Astrocyte (in vitro differentiated cells and primary cell): ENCODE measurements around the gene CHURC1. TPM values are rescaled to one million over a fixed set of nuclear protein-coding genes. Genes with fewer than 3 reads are reported as not detected.

Experiments used
- DNase-seq: peaks from one replicate; pipeline ENCODE4 v3.0.0-alpha.2; 2010; ENCODE audit warnings: low read depth
- FAIRE-seq: peaks from 2 replicates; lab custom pipeline; 2011; peaks lifted over from hg19 to GRCh38; lab: Jason Lieb, UNC
- H2AFZ ChIP-seq: 2 replicates; pipeline ENCODE4 v1.6.0; 2012; ENCODE audit warnings: low read depth, low read length, inconsistent platforms
- H3K27ac ChIP-seq: 2 replicates; pipeline ENCODE4 v1.5.1; 2011; ENCODE audit warnings: low read depth, low read length, inconsistent platforms
- H3K27me3 ChIP-seq: 2 replicates; pipeline ENCODE4 v1.6.0; 2011; ENCODE audit warnings: low read length, inconsistent platforms; ENCODE audit not compliant: insufficient read depth
- H3K36me3 ChIP-seq: 2 replicates; pipeline ENCODE4 v1.5.1; 2011; ENCODE audit warnings: low read length, inconsistent platforms; ENCODE audit not compliant: insufficient read depth
- H3K4me1 ChIP-seq: 2 replicates; pipeline ENCODE4 v1.5.1; 2011; ENCODE audit warnings: low read length, inconsistent platforms; ENCODE audit not compliant: insufficient read depth
- H3K4me2 ChIP-seq: 2 replicates; pipeline ENCODE4 v1.6.0; 2012; ENCODE audit warnings: low read length, inconsistent platforms
- H3K4me3 ChIP-seq: 2 replicates; pipeline ENCODE4 v1.5.1; 2011; ENCODE audit warnings: low read depth, mild to moderate bottlenecking, low read length, inconsistent platforms; ENCODE audit not compliant: insufficient read depth
- H3K79me2 ChIP-seq: 2 replicates; pipeline ENCODE4 v1.6.0; 2012; ENCODE audit warnings: mild to moderate bottlenecking, low read length, inconsistent platforms; ENCODE audit not compliant: insufficient read depth
- H3K9ac ChIP-seq: 2 replicates; pipeline ENCODE4 v1.6.0; 2012; ENCODE audit warnings: mild to moderate bottlenecking, low read length, inconsistent platforms
- H3K9me3 ChIP-seq: 2 replicates; pipeline ENCODE4 v1.5.1; 2012; ENCODE audit warnings: low read depth, mild to moderate bottlenecking, low read length, inconsistent platforms; ENCODE audit not compliant: insufficient read depth
- H4K20me1 ChIP-seq: 2 replicates; pipeline ENCODE4 v1.6.0; 2012; ENCODE audit warnings: low read length, inconsistent platforms; ENCODE audit not compliant: insufficient read depth
- H3K27ac Mint-ChIP-seq: one replicate; pipeline ENCODE4 v1.8.0; 2021; ENCODE audit warnings: mild to moderate bottlenecking, mixed read lengths; ENCODE audit not compliant: unreplicated experiment
- H3K27me3 Mint-ChIP-seq: one replicate; pipeline ENCODE4 v1.8.0; 2021; ENCODE audit warnings: low read depth, mixed read lengths; ENCODE audit not compliant: unreplicated experiment
- H3K36me3 Mint-ChIP-seq: one replicate; pipeline ENCODE4 v1.8.0; 2021; ENCODE audit warnings: low read depth, mixed read lengths; ENCODE audit not compliant: unreplicated experiment
- H3K4me1 Mint-ChIP-seq: one replicate; pipeline ENCODE4 v1.8.0; 2021; ENCODE audit warnings: low read depth, mixed read lengths; ENCODE audit not compliant: unreplicated experiment
- H3K4me3 Mint-ChIP-seq: one replicate; pipeline ENCODE4 v1.8.0; 2021; ENCODE audit warnings: mild to moderate bottlenecking, moderate library complexity, mixed read lengths; ENCODE audit not compliant: unreplicated experiment
- H3K9me3 Mint-ChIP-seq: one replicate; pipeline ENCODE4 v1.8.0; 2021; ENCODE audit warnings: mild to moderate bottlenecking, mixed read lengths; ENCODE audit not compliant: unreplicated experiment
- EZH2 ChIP-seq: IDR thresholded peaks from 2 replicates; pipeline ENCODE4 v1.6.1; 2012; ENCODE audit warnings: mild to moderate bottlenecking, low read length, inconsistent platforms; ENCODE audit not compliant: insufficient read depth
- total RNA-seq: library from RNA; stranded (reverse); gene quantifications from 2 replicates; pipeline ENCODE4 v1.2.1, GENCODE V29; 2021
- TF ChIP-seq, protein P1 (sequence below): IDR thresholded peaks from 2 replicates; pipeline ENCODE4 v1.5.1; 2011; ENCODE audit warnings: low read depth, mild to moderate bottlenecking, inconsistent platforms, low read length, moderate library complexity; ENCODE audit not compliant: insufficient read depth

CHURC1 gene
- total RNA-seq, 1 donor from 2014 or later = 48.1 TPM

DNA sequence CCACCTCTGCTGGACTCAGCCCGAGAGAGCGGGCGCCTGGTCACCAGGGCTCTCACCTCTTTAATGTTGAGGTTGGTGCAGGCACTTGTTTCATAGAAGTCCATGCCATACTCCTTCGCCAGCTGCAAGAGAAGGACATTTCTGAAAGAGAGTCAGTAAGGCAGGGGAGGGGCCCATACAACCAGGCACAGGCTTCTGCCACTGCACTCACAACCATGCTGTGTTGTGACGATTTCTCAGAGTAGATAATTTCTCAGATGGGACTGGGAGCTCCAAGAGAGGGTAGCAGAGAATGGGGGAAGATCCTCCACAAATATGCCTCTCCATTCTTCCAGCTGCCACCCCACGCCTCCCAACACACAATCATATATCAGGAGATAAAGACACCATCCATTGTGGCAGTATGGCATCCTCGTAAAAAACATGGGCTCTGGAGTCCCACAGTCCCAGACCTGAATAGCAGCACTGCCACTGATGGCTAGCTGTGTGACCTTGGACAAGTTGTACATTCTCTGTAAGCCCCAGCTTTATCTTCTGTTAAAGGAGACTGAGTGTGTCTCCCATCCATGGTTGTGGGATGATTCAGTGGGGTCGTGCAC is 34.5 kb downstream of the CHURC1 start:
- H3K36me3 ChIP-seq = no peaks in the 10 kb centered on the region
- H3K9me3 Mint-ChIP-seq = no peaks in the 10 kb centered on the region
- no peak overlapping the region for H3K4me2 ChIP-seq
- H3K27me3 ChIP-seq = no peaks in the 10 kb centered on the region
- no peaks in the 10 kb centered on the region for H3K79me2 ChIP-seq
- DNase-seq = no peak
- TF ChIP-seq EZH2 = no peak
- TF ChIP-seq, protein P1, sequence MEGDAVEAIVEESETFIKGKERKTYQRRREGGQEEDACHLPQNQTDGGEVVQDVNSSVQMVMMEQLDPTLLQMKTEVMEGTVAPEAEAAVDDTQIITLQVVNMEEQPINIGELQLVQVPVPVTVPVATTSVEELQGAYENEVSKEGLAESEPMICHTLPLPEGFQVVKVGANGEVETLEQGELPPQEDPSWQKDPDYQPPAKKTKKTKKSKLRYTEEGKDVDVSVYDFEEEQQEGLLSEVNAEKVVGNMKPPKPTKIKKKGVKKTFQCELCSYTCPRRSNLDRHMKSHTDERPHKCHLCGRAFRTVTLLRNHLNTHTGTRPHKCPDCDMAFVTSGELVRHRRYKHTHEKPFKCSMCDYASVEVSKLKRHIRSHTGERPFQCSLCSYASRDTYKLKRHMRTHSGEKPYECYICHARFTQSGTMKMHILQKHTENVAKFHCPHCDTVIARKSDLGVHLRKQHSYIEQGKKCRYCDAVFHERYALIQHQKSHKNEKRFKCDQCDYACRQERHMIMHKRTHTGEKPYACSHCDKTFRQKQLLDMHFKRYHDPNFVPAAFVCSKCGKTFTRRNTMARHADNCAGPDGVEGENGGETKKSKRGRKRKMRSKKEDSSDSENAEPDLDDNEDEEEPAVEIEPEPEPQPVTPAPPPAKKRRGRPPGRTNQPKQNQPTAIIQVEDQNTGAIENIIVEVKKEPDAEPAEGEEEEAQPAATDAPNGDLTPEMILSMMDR = no peak
- no peak overlapping the region for H3K9ac ChIP-seq
- no peaks in the 10 kb centered on the region for H3K4me1 ChIP-seq
- peaks cover 11% of the 10 kb centered on the region for H4K20me1 ChIP-seq
- no peaks in the 10 kb centered on the region for H3K27me3 Mint-ChIP-seq
- H3K36me3 Mint-ChIP-seq = peaks cover 39% of the 10 kb centered on the region
- H3K27ac Mint-ChIP-seq = no peak overlapping the region
- H3K4me3 Mint-ChIP-seq = no peak overlapping the region
- no peaks in the 10 kb centered on the region for H3K9me3 ChIP-seq
- no peak for FAIRE-seq
- no peak overlapping the region for H2AFZ ChIP-seq
- H3K4me3 ChIP-seq = no peak overlapping the region
- no peak overlapping the region for H3K27ac ChIP-seq
- H3K4me1 Mint-ChIP-seq = no peaks in the 10 kb centered on the region

DNA sequence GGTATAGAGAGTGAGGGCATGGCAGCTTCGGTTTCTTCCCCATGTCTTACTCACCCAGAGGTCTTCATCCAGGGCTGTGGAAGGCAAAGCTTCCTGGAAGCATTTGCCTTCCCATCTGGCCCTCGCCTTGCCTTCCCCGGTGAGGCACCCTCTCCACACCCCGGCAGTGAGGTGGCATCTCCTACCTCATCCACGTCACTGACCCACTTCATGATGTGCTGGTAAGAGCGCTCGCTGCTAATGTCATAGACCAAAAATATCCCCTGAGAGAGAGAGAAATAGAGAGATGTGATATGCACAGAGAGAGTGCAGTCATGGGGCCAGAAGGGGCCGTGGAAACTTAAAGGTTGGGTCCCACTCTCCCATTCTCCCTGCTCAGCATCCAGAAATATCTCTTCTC is 36.6 kb downstream of the CHURC1 start:
- FAIRE-seq = no peak
- H2AFZ ChIP-seq = no peak overlapping the region
- no peak overlapping the region for H3K4me3 ChIP-seq
- H3K27me3 Mint-ChIP-seq = no peaks in the 10 kb centered on the region
- H3K27me3 ChIP-seq = no peaks in the 10 kb centered on the region
- H3K9ac ChIP-seq = no peak overlapping the region
- no peaks in the 10 kb centered on the region for H3K79me2 ChIP-seq
- no peaks in the 10 kb centered on the region for H3K4me1 Mint-ChIP-seq
- H3K4me2 ChIP-seq = no peak overlapping the region
- H4K20me1 ChIP-seq = peaks cover 19% of the 10 kb centered on the region
- H3K36me3 Mint-ChIP-seq = peaks cover 43% of the 10 kb centered on the region
- no peak overlapping the region for H3K27ac Mint-ChIP-seq
- H3K9me3 ChIP-seq = no peaks in the 10 kb centered on the region
- no peak overlapping the region for H3K4me3 Mint-ChIP-seq
- TF ChIP-seq EZH2 = no peak
- TF ChIP-seq, protein P1 = no peak
- H3K4me1 ChIP-seq = no peaks in the 10 kb centered on the region
- H3K36me3 ChIP-seq = no peaks in the 10 kb centered on the region
- DNase-seq = no peak
- no peak overlapping the region for H3K27ac ChIP-seq
- H3K9me3 Mint-ChIP-seq = no peaks in the 10 kb centered on the region

DNA sequence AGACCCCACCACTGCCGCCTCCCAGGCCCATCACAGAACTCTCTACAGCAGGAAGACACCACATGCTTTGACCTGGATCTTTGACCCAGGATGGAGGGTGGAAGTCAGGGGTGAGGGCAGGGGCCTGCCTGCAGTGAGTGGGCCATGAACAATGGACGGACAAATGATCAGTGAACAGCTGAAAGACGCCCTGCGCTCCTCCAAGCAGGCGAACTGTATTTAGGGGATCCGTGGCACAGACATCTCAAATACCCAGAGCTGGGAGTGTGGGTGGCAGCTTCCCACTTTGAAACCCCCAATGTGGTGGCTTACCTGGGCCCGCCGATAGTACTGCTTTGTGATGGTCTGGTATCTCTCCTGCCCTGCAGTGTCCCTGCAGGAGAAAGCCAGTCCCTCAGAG is 37.0 kb downstream of the CHURC1 start:
- DNase-seq (no peak), FAIRE-seq (no peak)
- Histone ChIP-seq H4K20me1 (peaks cover 19% of the 10 kb centered on the region), H3K9ac (no peak overlapping the region), H3K9me3 (no peaks in the 10 kb centered on the region), H3K79me2 (no peaks in the 10 kb centered on the region), H3K4me3 (no peak overlapping the region), H2AFZ (no peak overlapping the region), H3K27ac (no peak overlapping the region), H3K36me3 (no peaks in the 10 kb centered on the region), H3K4me2 (no peak overlapping the region), H3K4me1 (no peaks in the 10 kb centered on the region), H3K27me3 (no peaks in the 10 kb centered on the region)
- no peak overlapping the region for H3K27ac Mint-ChIP-seq
- no peak overlapping the region for H3K4me3 Mint-ChIP-seq
- no peaks in the 10 kb centered on the region for H3K27me3 Mint-ChIP-seq
- no peaks in the 10 kb centered on the region for H3K9me3 Mint-ChIP-seq
- TF ChIP-seq, protein P1 = no peak
- TF ChIP-seq EZH2 = no peak
- H3K4me1 Mint-ChIP-seq = no peaks in the 10 kb centered on the region
- H3K36me3 Mint-ChIP-seq = peaks cover 40% of the 10 kb centered on the region
